GM18858 (cell line): Measurements from ENCODE around the gene CD84.
"Not testable (repeated sequence)": the region's sequence is repeated elsewhere in the genome, so short reads cannot be mapped to it uniquely, and the experiment has no call there.

Source experiments
- ATAC-seq: cut with Tn5 transposase; IDR thresholded peaks from one replicate; pipeline ENCODE4 v1.9.1; 2021; ENCODE audit not compliant: unreplicated experiment

Gene CD84

GRCh38 chr1:160610569-160611242 is 31.4 kb upstream of the CD84 start:
- no peak for ATAC-seq

GRCh38 chr1:160608941-160609340 is 29.6 kb upstream of the CD84 start:
- no peak for ATAC-seq

GRCh38 chr1:160608514-160608913 is 29.2 kb upstream of the CD84 start:
- ATAC-seq, result no peak

GRCh38 chr1:160608057-160608456 is 28.8 kb upstream of the CD84 start:
- ATAC-seq, result no peak

GRCh38 chr1:160607672-160608032 is 28.4 kb upstream of the CD84 start:
- ATAC-seq, result no peak

- peak; percentile 59 for ATAC-seq
These were observed 27.8 kb upstream of the CD84 start for GRCh38 chr1:160607011-160607671.

GRCh38 chr1:160606611-160607010 is 27.3 kb upstream of the CD84 start:
- ATAC-seq, result no peak

- no peak for ATAC-seq
These were observed 26.6 kb upstream of the CD84 start for GRCh38 chr1:160605792-160606479.

- no peak for ATAC-seq
These were observed 25.9 kb upstream of the CD84 start for GRCh38 chr1:160605205-160605604.

- ATAC-seq, result no peak
These were observed 18.4 kb upstream of the CD84 start for GRCh38 chr1:160597705-160598104.

GRCh38 chr1:160597051-160597450 is 17.8 kb upstream of the CD84 start:
- ATAC-seq, result no peak

- ATAC-seq, result no peak
These were observed 11.2 kb upstream of the CD84 start for GRCh38 chr1:160590488-160590887.

GRCh38 chr1:160588468-160588867 is 9.2 kb upstream of the CD84 start:
- ATAC-seq, result no peak

GRCh38 chr1:160584784-160585183 is 5.5 kb upstream of the CD84 start:
- ATAC-seq, result no peak

- ATAC-seq, result not testable (repeated sequence)
These were observed 3.7 kb upstream of the CD84 start for GRCh38 chr1:160582976-160583375.

GRCh38 chr1:160581961-160582360 is 2.7 kb upstream of the CD84 start:
- ATAC-seq, result no peak

- ATAC-seq, result no peak
These were observed 1.0 kb upstream of the CD84 start for GRCh38 chr1:160580221-160580812.

GRCh38 chr1:160578525-160579191 is 638 bp downstream of the CD84 start:
- no peak for ATAC-seq

GRCh38 chr1:160578175-160578524 is 1.1 kb downstream of the CD84 start:
- no peak for ATAC-seq

- no peak for ATAC-seq
These were observed 1.6 kb downstream of the CD84 start for GRCh38 chr1:160577671-160578070.

- ATAC-seq, result no peak
These were observed 2.4 kb downstream of the CD84 start for GRCh38 chr1:160576884-160577283.
